ENCODE measurements around the gene LIPN.

Gene LIPN

GRCh38 chr10:88794731-88795130 lies 34.9 kb downstream of the LIPN start:
- H4K20me1 ChIP-seq (ENCODE audit: low read depth, low read length) = no peaks in the 10 kb centered on the region
- H3K4me2 ChIP-seq (ENCODE audit: low read depth, low read length, poor library complexity, severe bottlenecking) = no peak overlapping the region
- no peaks in the 10 kb centered on the region for H3K9me2 ChIP-seq (replicated peaks; ENCODE audit: insufficient read depth, low read length)
- H3K4me3 ChIP-seq (ENCODE audit: insufficient read depth, low read length, poor library complexity, severe bottlenecking) = no peak overlapping the region
- H3K36me3 ChIP-seq (ENCODE audit: low read length) = no peaks in the 10 kb centered on the region
- TF ChIP-seq, protein P1, sequence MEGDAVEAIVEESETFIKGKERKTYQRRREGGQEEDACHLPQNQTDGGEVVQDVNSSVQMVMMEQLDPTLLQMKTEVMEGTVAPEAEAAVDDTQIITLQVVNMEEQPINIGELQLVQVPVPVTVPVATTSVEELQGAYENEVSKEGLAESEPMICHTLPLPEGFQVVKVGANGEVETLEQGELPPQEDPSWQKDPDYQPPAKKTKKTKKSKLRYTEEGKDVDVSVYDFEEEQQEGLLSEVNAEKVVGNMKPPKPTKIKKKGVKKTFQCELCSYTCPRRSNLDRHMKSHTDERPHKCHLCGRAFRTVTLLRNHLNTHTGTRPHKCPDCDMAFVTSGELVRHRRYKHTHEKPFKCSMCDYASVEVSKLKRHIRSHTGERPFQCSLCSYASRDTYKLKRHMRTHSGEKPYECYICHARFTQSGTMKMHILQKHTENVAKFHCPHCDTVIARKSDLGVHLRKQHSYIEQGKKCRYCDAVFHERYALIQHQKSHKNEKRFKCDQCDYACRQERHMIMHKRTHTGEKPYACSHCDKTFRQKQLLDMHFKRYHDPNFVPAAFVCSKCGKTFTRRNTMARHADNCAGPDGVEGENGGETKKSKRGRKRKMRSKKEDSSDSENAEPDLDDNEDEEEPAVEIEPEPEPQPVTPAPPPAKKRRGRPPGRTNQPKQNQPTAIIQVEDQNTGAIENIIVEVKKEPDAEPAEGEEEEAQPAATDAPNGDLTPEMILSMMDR (IDR thresholded peaks at IDR 0.05; ENCODE audit: insufficient read depth, low read length, poor library complexity, severe bottlenecking) = no peak
- no peak for TF ChIP-seq EZH2phosphoT487 (conservative IDR thresholded peaks at IDR 0.05; ENCODE audit: low read length)
- H2AFZ ChIP-seq (ENCODE audit: low read depth, low read length, severe bottlenecking) = no peak overlapping the region
- H3K9ac ChIP-seq (ENCODE audit: low read length) = no peak overlapping the region
- no peaks in the 10 kb centered on the region for H3K79me2 ChIP-seq (ENCODE audit: insufficient read depth, low read length)
- no peaks in the 10 kb centered on the region for H3F3A ChIP-seq (ENCODE audit: insufficient read depth)
- H3K27ac ChIP-seq (ENCODE audit: low read depth, low read length) = no peak overlapping the region
- no peaks in the 10 kb centered on the region for H3K9me3 ChIP-seq (ENCODE audit: insufficient read depth, low read length)
- H3K27me3 ChIP-seq (ENCODE audit: low read length) = no peaks in the 10 kb centered on the region

DNA sequence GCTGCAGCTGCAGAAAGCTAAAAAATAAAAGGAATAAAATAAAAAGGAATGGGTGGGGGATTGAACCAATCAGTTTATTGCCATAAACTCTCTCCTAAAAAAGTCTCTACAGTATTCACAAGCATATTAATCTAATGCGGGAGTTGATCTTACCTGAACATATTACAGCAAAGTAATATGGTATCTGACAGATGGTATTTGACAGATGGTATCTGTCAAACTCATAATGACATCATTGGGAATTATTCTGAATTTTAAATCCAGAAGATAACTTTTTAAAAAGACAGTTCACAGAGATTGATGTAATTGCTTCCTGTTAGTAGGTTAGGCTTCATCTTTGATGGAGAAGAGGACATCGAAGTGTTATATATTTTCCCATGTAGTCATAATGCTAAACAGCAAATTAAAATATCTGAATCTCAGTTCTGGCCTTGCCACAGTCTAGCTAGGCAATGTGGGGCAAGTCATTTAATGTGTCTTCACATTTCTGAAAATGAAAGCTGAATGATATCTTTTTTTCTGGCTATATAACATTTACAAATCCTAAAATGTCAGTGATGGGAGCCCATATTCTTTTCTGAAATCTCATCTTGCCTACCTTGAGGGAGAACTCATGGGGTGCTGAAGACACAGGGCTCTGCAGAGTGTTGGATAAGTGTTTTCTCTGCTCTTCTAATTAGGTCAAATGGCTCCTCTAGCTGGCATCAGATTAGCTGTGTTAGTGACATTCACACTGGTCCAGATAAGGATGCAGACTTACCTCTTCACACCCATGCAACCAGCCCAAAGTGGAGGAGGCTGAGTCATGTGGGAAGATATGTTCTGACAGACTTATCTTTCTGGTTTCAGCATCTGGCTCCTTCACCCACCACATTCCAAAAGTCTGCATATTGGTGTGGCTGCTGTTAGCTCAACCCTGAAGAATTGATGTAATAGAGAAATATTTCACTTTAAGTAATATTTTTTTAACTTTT lies 40.6 kb downstream of the LIPN start:
- TF ChIP-seq, protein P1 (IDR thresholded peaks at IDR 0.05; ENCODE audit: insufficient read depth, low read length, poor library complexity, severe bottlenecking) = no peak
- no peak for TF ChIP-seq EZH2phosphoT487 (conservative IDR thresholded peaks at IDR 0.05; ENCODE audit: low read length)
- H4K20me1 ChIP-seq (ENCODE audit: low read depth, low read length) = no peaks in the 10 kb centered on the region
- H3K9ac ChIP-seq (ENCODE audit: low read length) = no peak overlapping the region
- no peaks in the 10 kb centered on the region for H3K9me3 ChIP-seq (ENCODE audit: insufficient read depth, low read length)
- H3K79me2 ChIP-seq (ENCODE audit: insufficient read depth, low read length) = no peaks in the 10 kb centered on the region
- no peak overlapping the region for H2AFZ ChIP-seq (ENCODE audit: low read depth, low read length, severe bottlenecking)
- no peaks in the 10 kb centered on the region for H3K27me3 ChIP-seq (ENCODE audit: low read length)
- H3K4me2 ChIP-seq (ENCODE audit: low read depth, low read length, poor library complexity, severe bottlenecking) = no peak overlapping the region
- no peak overlapping the region for H3K4me3 ChIP-seq (ENCODE audit: insufficient read depth, low read length, poor library complexity, severe bottlenecking)
- no peaks in the 10 kb centered on the region for H3K36me3 ChIP-seq (ENCODE audit: low read length)
- no peaks in the 10 kb centered on the region for H3F3A ChIP-seq (ENCODE audit: insufficient read depth)
- H3K27ac ChIP-seq (ENCODE audit: low read depth, low read length) = no peak overlapping the region
- H3K9me2 ChIP-seq (replicated peaks; ENCODE audit: insufficient read depth, low read length) = no peaks in the 10 kb centered on the region

GRCh38 chr10:88802523-88803285 lies 42.9 kb downstream of the LIPN start, which contains the start of gene LIPM:
Gene LIPM (plus strand): TSS chr10:88802730. CDS start chr10:88802897, 167 bp downstream.
- Histone ChIP-seq H3K27me3 (ENCODE audit: low read length) (no peaks in the 10 kb centered on the region), H3K9ac (ENCODE audit: low read length) (no peak within 1 kb of the TSS), H3K4me3 (ENCODE audit: insufficient read depth, low read length, poor library complexity, severe bottlenecking) (no peak within 1 kb of the TSS), H2AFZ (ENCODE audit: low read depth, low read length, severe bottlenecking) (no peak within 1 kb of the TSS), H3K9me3 (ENCODE audit: insufficient read depth, low read length) (no peaks in the 10 kb centered on the region), H3K27ac (ENCODE audit: low read depth, low read length) (no peak within 1 kb of the TSS), H3K79me2 (ENCODE audit: insufficient read depth, low read length) (no peaks in the 10 kb centered on the region), H3K9me2 (replicated peaks; ENCODE audit: insufficient read depth, low read length) (no peaks in the 10 kb centered on the region), H4K20me1 (ENCODE audit: low read depth, low read length) (no peaks in the 10 kb centered on the region), H3F3A (ENCODE audit: insufficient read depth) (no peaks in the 10 kb centered on the region), H3K4me2 (ENCODE audit: low read depth, low read length, poor library complexity, severe bottlenecking) (no peak within 1 kb of the TSS), H3K36me3 (ENCODE audit: low read length) (no peaks in the 10 kb centered on the region)
- TF ChIP-seq EZH2phosphoT487 (conservative IDR thresholded peaks at IDR 0.05; ENCODE audit: low read length) = no peak
- TF ChIP-seq, protein P1 (IDR thresholded peaks at IDR 0.05; ENCODE audit: insufficient read depth, low read length, poor library complexity, severe bottlenecking) = no peak
